GM18951 (cell line): ENCODE measurements around the gene DEFB110.

Source experiments
- POLR2A ChIP-seq: IDR thresholded peaks from 4 replicates; pipeline ENCODE4 v1.6.1; 2011; ENCODE audit warnings: mild to moderate bottlenecking; ENCODE audit not compliant: insufficient read length, insufficient read depth; ENCODE audit errors: extremely low read depth
- in situ Hi-C: fragments of 300-500 bp; cut with MboI; formaldehyde crosslinking; loops from one replicate; pipeline ENCODE4 v1.12.0; 2022; ENCODE audit warnings: low sequenced_read_pairs, mixed read lengths, inconsistent platforms; ENCODE audit not compliant: unreplicated experiment

Gene DEFB110

GRCh38 chr6:49986551-49986950 is 35.2 kb downstream of the DEFB110 start:
- TF ChIP-seq POLR2A, result no peak
- in situ Hi-C loops, result no loop called here

- in situ Hi-C loops, result no loop called here
- TF ChIP-seq POLR2A, result no peak
These were observed 39.7 kb downstream of the DEFB110 start for GRCh38 chr6:49982046-49982445.

DNA sequence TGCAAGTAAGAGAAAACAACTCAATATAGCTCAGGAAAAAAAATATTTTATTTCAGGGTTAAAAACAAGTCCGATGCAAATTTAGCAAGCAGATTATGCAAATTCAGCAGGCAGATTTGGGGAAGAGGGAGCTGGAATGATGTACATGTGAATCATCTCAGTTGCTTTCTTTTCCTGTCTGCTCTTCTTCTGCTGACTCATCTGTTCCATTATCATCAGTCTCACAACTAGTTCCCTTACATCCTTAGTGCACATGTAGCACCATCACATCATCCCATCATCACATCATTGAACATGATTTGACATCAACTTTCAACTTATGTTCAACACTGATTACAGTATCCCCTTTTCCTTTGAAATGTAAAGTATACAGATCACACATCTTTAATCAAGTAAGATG is 40.9 kb downstream of the DEFB110 start:
- in situ Hi-C loops, result no loop called here
- TF ChIP-seq POLR2A, result no peak

GRCh38 chr6:49979584-49979983 is 42.2 kb downstream of the DEFB110 start:
- in situ Hi-C loops, result no loop called here
- no peak for TF ChIP-seq POLR2A

DNA sequence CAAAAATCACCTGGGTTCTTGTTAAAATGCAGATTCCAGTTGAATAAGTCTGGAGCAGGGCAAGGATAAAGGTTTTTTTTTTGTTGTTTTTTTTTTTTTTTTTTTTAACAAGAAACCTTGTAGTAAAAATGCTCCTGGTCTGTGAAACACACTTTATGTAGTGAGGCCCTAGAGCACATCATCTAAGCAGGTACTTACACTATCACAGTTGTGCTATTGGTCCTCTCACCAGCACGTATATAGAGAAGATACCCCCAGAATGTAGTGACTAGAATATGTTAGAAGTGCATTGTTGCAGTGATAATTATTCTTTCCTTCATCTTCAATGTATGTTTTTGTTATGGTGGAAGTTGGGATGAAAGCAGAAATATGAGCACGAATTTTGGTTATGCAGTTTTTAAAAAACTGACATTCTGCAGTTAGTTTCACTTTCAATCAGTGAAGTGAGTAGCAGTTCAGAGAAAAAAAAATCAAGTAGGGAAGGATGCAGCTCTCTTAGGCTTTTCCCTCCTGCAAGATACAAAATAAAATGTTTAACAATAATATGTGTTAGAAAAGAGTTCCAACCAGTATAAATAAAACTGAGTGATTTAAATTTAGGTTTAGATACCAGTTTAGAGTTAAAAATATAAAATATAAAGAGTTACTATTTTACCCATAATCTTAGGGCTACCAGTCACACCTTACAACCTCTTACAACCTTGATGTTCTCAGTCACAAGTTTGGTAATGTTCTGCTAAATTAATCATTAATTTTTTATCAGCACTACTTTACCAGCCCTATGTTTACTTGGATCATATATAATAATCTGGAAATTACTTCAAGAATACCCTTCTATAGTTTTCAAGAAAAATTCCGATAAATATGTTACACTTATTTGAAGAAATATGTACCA is 43.2 kb downstream of the DEFB110 start:
- in situ Hi-C loops, result no loop called here
- no peak for TF ChIP-seq POLR2A

GRCh38 chr6:49969605-49970004 is 52.2 kb downstream of the DEFB110 start, which contains the start of gene DEFB113:
DEFB113 (minus strand) TSS chr6:49969625; CDS start chr6:49969625, 0 bp downstream.
- TF ChIP-seq POLR2A, result no peak
- in situ Hi-C loops, result no loop called here
